Measurements from ENCODE around the gene ST3GAL2.

DNA sequence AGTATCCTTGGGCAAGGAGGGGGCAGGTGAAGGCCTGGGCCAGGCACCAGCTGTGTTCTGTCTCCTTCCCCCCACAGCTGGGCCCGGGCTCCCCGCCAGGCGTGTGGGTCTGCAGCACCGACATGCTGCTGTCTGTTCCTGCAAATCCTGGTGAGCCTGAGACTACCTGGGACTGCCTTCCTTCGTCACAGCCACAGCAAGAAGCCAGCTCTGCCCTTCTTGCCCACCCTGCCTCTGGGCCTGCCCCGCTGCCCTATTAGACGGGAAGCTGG, 27.8 kb upstream of the ST3GAL2 start:
- no peak for TF ChIP-seq RAD21 (IDR thresholded peaks at IDR 0.05; ENCODE audit: low read depth)
- no peak for TF ChIP-seq FOXM1 (IDR thresholded peaks at IDR 0.05; ENCODE audit: borderline replicate concordance, low read depth)
- TF ChIP-seq EP300 (IDR thresholded peaks at IDR 0.05; ENCODE audit: borderline replicate concordance), result no peak
- TF ChIP-seq CEBPB (IDR thresholded peaks at IDR 0.05), result no peak
- TF ChIP-seq ZBTB7A (IDR thresholded peaks at IDR 0.05; ENCODE audit: low read depth), result no peak
- TF ChIP-seq TEAD4 (IDR thresholded peaks at IDR 0.05), result no peak
- no peak for TF ChIP-seq TAF1 (IDR thresholded peaks at IDR 0.05; ENCODE audit: low read depth)
- no peak for TF ChIP-seq YY1 (IDR thresholded peaks at IDR 0.05; ENCODE audit: low read depth)
- TF ChIP-seq, protein P1, sequence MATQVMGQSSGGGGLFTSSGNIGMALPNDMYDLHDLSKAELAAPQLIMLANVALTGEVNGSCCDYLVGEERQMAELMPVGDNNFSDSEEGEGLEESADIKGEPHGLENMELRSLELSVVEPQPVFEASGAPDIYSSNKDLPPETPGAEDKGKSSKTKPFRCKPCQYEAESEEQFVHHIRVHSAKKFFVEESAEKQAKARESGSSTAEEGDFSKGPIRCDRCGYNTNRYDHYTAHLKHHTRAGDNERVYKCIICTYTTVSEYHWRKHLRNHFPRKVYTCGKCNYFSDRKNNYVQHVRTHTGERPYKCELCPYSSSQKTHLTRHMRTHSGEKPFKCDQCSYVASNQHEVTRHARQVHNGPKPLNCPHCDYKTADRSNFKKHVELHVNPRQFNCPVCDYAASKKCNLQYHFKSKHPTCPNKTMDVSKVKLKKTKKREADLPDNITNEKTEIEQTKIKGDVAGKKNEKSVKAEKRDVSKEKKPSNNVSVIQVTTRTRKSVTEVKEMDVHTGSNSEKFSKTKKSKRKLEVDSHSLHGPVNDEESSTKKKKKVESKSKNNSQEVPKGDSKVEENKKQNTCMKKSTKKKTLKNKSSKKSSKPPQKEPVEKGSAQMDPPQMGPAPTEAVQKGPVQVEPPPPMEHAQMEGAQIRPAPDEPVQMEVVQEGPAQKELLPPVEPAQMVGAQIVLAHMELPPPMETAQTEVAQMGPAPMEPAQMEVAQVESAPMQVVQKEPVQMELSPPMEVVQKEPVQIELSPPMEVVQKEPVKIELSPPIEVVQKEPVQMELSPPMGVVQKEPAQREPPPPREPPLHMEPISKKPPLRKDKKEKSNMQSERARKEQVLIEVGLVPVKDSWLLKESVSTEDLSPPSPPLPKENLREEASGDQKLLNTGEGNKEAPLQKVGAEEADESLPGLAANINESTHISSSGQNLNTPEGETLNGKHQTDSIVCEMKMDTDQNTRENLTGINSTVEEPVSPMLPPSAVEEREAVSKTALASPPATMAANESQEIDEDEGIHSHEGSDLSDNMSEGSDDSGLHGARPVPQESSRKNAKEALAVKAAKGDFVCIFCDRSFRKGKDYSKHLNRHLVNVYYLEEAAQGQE (IDR thresholded peaks at IDR 0.05; ENCODE audit: low read depth), result no peak
- TF ChIP-seq MAX (IDR thresholded peaks at IDR 0.05), result no peak
